ENCODE measurements around the gene UPF1. TPM values are rescaled to one million over a fixed set of nuclear protein-coding genes. Genes with fewer than 3 reads are reported as not detected.

The UPF1 gene
- total and polyA plus RNA-seq, 5 experiments from 2014 or later, result 7.5 to 112 (median 28.4) TPM

DNA sequence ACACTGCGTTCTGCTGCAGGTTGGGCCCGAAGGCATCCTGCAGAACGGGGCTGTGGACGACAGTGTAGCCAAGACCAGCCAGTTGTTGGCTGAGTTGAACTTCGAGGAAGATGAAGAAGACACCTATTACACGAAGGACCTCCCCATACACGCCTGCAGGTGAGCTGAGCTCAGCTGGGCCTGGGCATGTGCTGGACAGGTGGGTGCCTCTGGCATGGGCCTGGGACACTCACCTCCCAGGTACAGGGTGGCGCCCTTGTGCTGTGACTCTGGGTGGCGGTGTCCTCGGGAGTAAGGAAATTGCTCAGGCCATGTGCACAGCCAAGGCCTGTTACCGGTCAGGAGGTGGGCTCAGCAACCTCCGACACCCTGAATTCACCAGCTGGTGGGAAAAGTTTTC, 14.2 kb downstream of the UPF1 start:
- Mint-ChIP-seq H3K36me3 (peaks cover 0 to 41% (median 2%) of the 10 kb centered on the region in 3 donors), H3K4me3 (peak overlapping the region in 1 of 10 donors; percentile 18), H3K27me3 (no peaks in the 10 kb centered on the region), H3K4me1 (peaks cover 45 to 82% (median 72%) of the 10 kb centered on the region in 4 donors), H3K9me3 (no peaks in the 10 kb centered on the region), H3K27ac (peak overlapping the region in 6 of 10 donors; percentile 15 to 57 (median 34))
- DNase-seq (no peak), ATAC-seq (no peak)
- POLR2A ChIA-PET, result interaction anchor here (1.9 to 3.4 kb wide), 2 partner anchors 249 to 252 kb away, joined by 5 to 19 read pairs; no protein-coding TSS in a partner anchor

DNA sequence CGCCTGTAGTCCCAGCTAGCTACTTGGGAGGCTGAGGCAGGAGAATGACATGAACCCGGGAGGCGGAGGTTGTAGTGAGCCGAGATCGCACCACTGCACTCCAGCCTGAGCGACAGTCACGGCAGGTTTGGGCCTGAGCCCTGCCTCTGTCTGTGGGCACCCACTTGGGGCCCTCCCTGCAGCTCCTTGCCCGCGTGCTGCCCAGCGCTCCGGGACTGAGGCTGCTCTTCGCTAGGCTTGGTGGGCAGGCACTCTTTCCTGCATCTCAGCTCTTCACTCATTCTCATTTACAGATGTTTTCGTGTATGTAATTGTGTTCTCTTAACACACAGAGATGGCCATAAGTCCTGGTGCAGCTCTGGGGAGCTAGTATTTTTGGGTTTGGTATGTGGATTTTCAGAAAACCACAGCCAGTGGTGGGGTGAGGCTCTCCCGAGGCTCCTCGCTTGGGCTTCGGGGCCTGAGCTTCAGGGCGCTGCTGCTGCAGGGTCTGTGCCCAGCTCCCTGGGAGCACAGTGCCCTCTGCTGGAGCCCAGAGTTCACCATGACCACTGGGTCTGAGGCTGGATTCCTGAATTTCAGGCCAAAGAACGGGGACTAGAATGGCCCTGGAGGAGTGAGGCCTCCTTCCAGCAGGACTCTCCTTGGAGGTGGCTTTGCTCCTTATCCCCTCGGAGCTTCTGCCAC, 15.2 kb downstream of the UPF1 start:
- H3K4me3 Mint-ChIP-seq, result peak overlapping the region in 9 of 10 donors; percentile 7 to 75 (median 62)
- ATAC-seq (peak; percentile 76 to 78), DNase-seq (peak; percentile 51 to 81 (median 66))
- POLR2A ChIA-PET, result interaction anchor here (1.0 to 3.4 kb wide), 4 partner anchors 147 to 415 kb away, joined by 3 to 19 read pairs (median 6); partner anchors contain the start of gene REX1BD
- H3K9me3 Mint-ChIP-seq, result no peaks in the 10 kb centered on the region
- H3K27me3 Mint-ChIP-seq, result no peaks in the 10 kb centered on the region
- peaks cover 0 to 50% (median 4%) of the 10 kb centered on the region in 3 donors for H3K36me3 Mint-ChIP-seq
- H3K27ac Mint-ChIP-seq, result peak overlapping the region in 8 of 10 donors; percentile 11 to 93 (median 64)
- H3K4me1 Mint-ChIP-seq, result peaks cover 36 to 71% (median 61%) of the 10 kb centered on the region in 4 donors

DNA sequence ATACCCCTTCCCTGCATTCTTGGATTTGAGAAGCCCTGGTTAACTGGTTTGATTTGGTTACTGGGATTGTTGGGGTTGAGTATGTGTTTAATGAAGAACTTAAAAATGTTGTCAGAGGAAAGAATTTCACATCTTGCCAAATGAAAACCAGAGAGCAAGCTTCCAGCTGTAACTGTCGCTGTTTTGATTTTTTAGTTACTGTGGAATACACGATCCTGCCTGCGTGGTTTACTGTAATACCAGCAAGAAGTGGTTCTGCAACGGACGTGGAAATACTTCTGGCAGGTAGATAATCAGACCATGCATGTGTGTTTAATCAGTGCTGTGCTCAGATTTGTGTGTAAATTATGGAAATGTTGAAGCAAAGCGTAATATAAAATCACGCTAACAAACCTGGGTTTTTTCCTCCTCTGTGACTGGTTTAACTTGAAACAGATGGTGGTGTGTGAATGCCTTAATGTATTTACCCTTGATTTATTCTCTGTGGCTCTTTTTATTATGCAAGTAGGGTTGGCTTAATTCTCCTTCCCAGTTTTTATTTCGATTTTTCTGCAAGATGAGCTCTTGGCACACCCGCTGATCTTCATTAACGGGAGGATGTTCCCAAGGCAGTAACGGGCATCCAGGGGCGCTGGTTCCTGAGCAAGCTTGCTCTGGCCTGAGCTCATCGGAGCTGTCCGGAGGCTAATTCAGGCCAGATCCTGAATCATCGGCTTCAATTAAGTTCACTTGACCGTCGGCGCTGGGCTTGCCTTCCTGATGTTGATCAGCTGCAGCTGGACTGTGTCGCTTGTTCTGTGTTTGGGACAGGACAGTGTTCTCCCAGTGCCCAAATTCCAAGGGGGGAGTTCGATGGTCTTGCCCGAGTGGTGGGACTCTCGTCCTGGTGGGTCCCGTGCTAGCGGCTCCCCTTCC, 16.0 kb downstream of the UPF1 start:
- H3K27ac Mint-ChIP-seq, result no peak overlapping the region
- H3K36me3 Mint-ChIP-seq, result peaks cover 0 to 56% (median 4%) of the 10 kb centered on the region in 3 donors
- POLR2A ChIA-PET, result interaction anchor here (1.0 to 3.4 kb wide), 4 partner anchors 148 to 416 kb away, joined by 3 to 19 read pairs (median 6); partner anchors contain the start of gene REX1BD
- no peaks in the 10 kb centered on the region for H3K27me3 Mint-ChIP-seq
- H3K9me3 Mint-ChIP-seq, result no peaks in the 10 kb centered on the region
- peak overlapping the region in 1 of 10 donors; percentile 42 for H3K4me3 Mint-ChIP-seq
- ATAC-seq, result no peak
- peaks cover 34 to 67% (median 57%) of the 10 kb centered on the region in 4 donors for H3K4me1 Mint-ChIP-seq
- DNase-seq, result peak in 1 of 10 donors; percentile 49

DNA sequence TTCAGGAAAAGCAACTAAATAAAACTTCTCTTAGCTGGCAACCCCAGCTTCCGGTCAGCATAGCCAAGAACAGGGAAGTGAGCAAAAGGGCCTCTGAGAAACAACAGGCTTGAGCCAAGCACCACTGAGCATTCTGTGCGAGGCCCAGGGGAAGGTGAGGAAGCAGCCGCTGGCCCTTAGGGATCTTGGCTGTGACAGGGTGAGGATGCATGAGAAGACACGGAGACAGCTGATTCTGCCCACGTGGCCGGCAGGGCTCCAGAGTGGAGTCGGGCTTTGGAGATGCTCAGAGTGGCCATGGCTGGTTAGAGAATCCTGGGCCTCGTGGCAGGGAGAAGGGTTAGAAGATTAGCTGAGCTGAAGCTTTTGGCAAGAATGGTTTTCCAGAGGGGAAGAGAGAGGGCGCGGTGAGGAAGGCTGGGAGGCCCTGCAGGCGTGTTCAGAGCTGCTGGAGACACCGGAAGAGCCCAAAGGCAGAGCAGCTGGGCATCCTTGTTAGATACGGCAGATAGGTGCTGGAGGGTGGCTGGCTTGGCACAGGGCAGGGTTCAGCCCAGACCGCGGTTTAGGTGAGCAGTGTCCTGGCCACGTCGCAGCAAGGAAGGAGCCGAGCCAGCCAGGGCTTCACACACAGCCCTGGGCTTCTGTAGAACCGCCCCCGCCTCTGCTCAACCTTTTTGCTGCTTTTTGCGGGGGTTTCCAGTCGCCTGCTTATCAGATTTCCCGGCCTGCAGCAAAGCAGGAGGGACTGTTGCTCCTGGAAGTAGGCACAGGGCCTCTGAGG, 17.3 kb downstream of the UPF1 start:
- peaks cover 0 to 68% (median 8%) of the 10 kb centered on the region in 3 donors for H3K36me3 Mint-ChIP-seq
- ATAC-seq, result no peak

DNA sequence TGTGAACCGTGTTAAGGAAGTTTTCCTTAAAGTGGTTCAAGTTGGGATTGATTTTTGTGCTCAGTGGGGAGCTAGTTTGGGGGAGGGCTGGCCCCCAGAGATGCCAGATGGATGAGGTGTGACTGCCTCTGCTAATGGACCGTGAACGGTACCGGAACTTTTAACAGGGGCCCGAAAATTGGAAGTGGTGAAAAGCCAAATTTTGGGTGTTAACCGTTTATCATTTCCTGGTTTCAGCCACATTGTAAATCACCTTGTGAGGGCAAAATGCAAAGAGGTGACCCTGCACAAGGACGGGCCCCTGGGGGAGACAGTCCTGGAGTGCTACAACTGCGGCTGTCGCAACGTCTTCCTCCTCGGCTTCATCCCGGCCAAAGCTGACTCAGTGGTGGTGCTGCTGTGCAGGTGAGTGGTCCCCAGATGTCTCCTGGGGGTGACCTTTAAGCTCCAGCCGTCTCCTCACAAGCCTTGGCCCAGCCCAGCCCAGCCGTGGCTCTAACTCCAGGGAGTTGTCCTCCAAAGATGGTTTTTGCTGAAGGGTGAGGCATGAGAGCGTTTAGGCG, 18.2 kb downstream of the UPF1 start:
- DNase-seq, result peak in 1 of 10 donors; percentile 19
- POLR2A ChIA-PET, result no interaction called here

More for the DNA sequence above, 17.3 kb downstream of the UPF1 start:
- DNase-seq, result peak in 1 of 10 donors; percentile 43
- Mint-ChIP-seq H3K4me3 (peak overlapping the region in 2 of 10 donors; percentile 51 to 57), H3K9me3 (no peaks in the 10 kb centered on the region), H3K27me3 (no peaks in the 10 kb centered on the region), H3K4me1 (peaks cover 22 to 55% (median 44%) of the 10 kb centered on the region in 4 donors), H3K27ac (peak overlapping the region in 4 of 10 donors; percentile 49 to 86 (median 74))
- POLR2A ChIA-PET, result interaction anchor here (3.4 kb wide), 1 partner anchor 255 kb away, joined by 19 read pairs; no protein-coding TSS in a partner anchor

DNA sequence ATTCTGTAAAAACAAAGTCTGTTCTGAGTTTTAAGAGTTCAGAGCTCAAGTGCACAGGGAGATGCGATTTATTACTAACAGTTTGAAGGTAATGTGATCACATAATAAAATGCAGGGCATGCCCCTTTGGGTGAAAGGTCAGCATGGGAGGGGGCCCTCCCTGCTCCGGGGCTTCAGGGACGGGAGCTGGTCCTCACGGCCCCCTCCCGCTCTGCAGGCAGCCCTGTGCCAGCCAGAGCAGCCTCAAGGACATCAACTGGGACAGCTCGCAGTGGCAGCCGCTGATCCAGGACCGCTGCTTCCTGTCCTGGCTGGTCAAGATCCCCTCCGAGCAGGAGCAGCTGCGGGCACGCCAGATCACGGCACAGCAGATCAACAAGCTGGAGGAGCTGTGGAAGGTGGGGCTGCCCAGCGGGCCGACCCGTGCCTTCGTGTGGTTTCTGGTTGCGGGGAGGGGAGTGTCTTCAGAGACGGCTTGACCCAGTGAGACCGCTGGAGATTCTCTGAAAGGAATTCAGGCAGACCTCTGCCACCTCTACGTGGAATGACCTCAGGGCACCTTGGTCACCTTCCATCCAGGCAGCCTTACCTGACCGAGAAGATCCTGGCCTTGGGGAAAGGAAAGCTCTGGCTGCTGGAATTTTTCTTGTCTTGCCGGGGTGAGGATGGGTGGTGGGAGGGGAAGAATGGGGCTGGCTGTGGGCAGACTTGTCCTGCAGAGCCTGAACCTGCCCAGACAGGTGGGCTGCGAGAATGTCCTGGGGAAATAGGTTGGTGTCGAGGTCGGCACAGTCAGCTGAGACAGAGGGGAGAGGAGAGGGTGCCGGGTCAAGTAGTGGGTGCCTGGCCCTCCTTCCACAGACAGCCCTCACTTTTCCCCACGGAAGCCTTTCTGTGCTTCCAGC, 19.0 kb downstream of the UPF1 start:
- H3K27ac Mint-ChIP-seq, result peak overlapping the region in 1 of 10 donors; percentile 59
- H3K9me3 Mint-ChIP-seq, result no peaks in the 10 kb centered on the region
- no peak overlapping the region for H3K4me3 Mint-ChIP-seq
- H3K4me1 Mint-ChIP-seq, result peaks cover 18 to 39% (median 29%) of the 10 kb centered on the region in 4 donors
- ATAC-seq (no peak), DNase-seq (peak in 1 of 10 donors; percentile 9)
- POLR2A ChIA-PET, result no interaction called here
- H3K27me3 Mint-ChIP-seq, result no peaks in the 10 kb centered on the region
- H3K36me3 Mint-ChIP-seq, result peaks cover 0 to 82% (median 8%) of the 10 kb centered on the region in 3 donors

More for the DNA sequence above, 18.2 kb downstream of the UPF1 start:
- Mint-ChIP-seq H3K36me3 (peaks cover 0 to 75% (median 8%) of the 10 kb centered on the region in 3 donors), H3K9me3 (no peaks in the 10 kb centered on the region), H3K4me1 (peaks cover 22 to 47% (median 36%) of the 10 kb centered on the region in 4 donors), H3K27me3 (no peaks in the 10 kb centered on the region), H3K4me3 (peak overlapping the region in 1 of 10 donors; percentile 4), H3K27ac (peak overlapping the region in 2 of 10 donors; percentile 25 to 35)
- ATAC-seq, result no peak

DNA sequence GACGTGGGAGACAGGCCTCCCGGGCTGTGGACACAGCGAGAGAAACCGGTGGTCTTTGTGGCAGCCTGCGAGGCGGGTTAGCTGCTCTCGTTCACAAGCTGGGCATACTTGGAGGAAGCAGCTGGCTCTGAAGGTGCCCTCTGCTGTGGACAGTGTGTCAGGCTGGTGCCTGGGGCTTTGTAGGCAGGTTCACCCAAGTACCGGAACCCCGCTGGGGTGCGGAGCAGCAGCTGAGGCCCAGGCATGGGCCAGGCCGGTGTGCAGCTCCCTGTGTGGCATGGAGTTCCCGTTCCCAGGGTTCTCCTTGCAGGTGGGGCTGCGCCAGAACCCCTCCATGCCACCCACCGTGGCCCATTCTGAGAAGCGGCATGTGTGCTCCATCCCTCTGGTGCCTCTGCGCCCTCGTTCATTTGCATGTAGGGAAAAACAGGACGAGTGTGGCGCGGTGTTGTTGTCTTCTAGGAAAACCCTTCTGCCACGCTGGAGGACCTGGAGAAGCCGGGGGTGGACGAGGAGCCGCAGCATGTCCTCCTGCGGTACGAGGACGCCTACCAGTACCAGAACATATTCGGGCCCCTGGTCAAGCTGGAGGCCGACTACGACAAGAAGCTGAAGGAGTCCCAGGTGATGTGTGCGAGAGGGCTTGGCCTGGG, 20.0 kb downstream of the UPF1 start:
- POLR2A ChIA-PET, result no interaction called here
- Mint-ChIP-seq H3K4me1 (peaks cover 13 to 32% (median 19%) of the 10 kb centered on the region in 4 donors), H3K9me3 (no peaks in the 10 kb centered on the region), H3K27ac (no peak overlapping the region), H3K27me3 (no peaks in the 10 kb centered on the region), H3K36me3 (peaks cover 0 to 90% (median 15%) of the 10 kb centered on the region in 3 donors), H3K4me3 (no peak overlapping the region)
- ATAC-seq, result no peak
- DNase-seq, result no peak

DNA sequence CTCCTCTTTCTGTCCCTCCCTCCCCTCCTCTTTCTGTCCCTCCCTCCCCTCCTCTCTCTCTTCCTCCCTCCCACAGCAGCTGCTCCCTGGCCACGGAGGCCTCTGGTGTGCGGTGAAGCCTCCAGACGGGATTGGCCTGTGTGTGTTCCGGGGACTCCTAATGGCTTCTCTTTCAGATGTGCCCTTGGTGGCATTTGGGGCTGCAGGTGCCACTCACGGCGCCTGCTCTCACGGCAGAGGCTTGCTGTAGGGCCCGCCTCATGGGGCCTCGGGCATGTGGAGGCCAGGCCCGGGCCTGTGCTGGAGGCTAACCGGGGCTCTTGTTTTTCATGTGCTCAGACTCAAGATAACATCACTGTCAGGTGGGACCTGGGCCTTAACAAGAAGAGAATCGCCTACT, 20.9 kb downstream of the UPF1 start:
- H3K4me1 Mint-ChIP-seq, result peaks cover 8 to 23% (median 11%) of the 10 kb centered on the region in 4 donors
- H3K36me3 Mint-ChIP-seq, result peaks cover 0 to 93% (median 16%) of the 10 kb centered on the region in 3 donors
- no peak for DNase-seq
- ATAC-seq, result no peak
- POLR2A ChIA-PET, result no interaction called here
- no peak overlapping the region for H3K4me3 Mint-ChIP-seq
- H3K9me3 Mint-ChIP-seq, result no peaks in the 10 kb centered on the region
- peak overlapping the region in 2 of 10 donors; percentile 44 to 51 for H3K27ac Mint-ChIP-seq
- H3K27me3 Mint-ChIP-seq, result no peaks in the 10 kb centered on the region

DNA sequence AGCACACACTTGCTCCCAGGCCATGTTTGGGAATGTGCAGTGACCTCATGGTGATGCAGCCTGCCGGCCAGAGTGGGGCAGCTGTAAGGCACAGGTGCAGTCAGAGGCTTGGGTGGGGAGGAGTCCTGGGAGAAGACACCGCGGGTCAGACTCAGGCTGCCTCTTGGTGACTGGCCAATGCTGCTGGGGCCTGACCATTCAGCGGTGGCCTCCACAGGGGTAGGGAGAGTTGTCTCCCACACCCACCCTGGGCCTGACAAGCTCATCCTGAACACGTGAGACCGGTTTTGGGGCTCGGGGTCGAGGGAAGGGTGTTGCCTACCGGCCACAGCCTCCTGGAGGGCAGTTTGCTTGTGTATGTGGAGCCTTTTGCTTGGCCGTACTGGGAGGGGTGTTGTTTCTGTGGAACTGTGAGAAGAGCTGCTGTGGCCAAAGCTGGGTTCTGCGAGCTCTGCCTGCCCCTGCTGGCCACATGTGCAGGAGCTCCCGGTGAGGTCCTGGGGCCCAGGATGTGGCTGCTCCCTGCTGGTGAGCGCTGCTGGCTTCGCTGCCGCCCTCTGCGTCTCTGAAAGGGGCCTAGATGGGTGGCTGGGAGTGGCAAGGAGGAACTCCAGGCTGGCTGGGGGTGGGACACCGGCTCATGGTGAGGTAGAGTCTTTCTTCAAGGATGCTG, 22.1 kb downstream of the UPF1 start:
- ATAC-seq (peak in 1 of 2 donors; percentile 17), DNase-seq (no peak)
- H3K27me3 Mint-ChIP-seq, result no peaks in the 10 kb centered on the region
- H3K36me3 Mint-ChIP-seq, result peaks cover 0 to 92% (median 18%) of the 10 kb centered on the region in 3 donors
- H3K27ac Mint-ChIP-seq, result peak overlapping the region in 2 of 10 donors; percentile 51 to 69
- no peaks in the 10 kb centered on the region for H3K9me3 Mint-ChIP-seq
- POLR2A ChIA-PET, result interaction anchor here (0.6 kb wide), 1 partner anchor 266 kb away, joined by 3 read pairs; no protein-coding TSS in a partner anchor
- peaks cover 3 to 12% (median 7%) of the 10 kb centered on the region in 4 donors for H3K4me1 Mint-ChIP-seq
- no peak overlapping the region for H3K4me3 Mint-ChIP-seq

DNA sequence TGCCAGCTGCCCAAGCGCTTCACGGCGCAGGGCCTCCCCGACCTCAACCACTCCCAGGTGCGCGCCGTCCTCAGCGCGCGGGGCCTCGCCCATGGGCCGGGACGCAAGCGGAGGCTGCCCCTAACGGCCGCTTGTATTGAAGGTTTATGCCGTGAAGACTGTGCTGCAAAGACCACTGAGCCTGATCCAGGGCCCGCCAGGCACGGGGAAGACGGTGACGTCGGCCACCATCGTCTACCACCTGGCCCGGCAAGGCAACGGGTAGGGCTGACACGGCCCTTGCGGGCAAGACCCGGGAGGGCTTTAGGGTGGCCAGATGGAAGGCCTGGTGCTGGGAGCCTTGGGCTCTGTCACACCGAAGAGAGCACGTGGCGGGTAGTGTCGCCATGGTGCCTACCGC, 23.2 kb downstream of the UPF1 start:
- Mint-ChIP-seq H3K27ac (peak overlapping the region in 1 of 10 donors; percentile 55), H3K27me3 (no peaks in the 10 kb centered on the region), H3K36me3 (peaks cover 0 to 91% (median 18%) of the 10 kb centered on the region in 3 donors), H3K9me3 (no peaks in the 10 kb centered on the region), H3K4me1 (peaks cover 0 to 4% (median 1%) of the 10 kb centered on the region in 4 donors), H3K4me3 (no peak overlapping the region)
- ATAC-seq (no peak), DNase-seq (no peak)
- POLR2A ChIA-PET, result no interaction called here

All from naive thymus-derived CD8-positive, alpha-beta T cell (primary cell).